Embryonic facial prominence (tissue), 1 donor: ENCODE data around the gene HNRNPR.

Experiments used
- DNase-seq: peaks from one replicate; pipeline ENCODE4 v3.0.0-alpha.2; 2016; ENCODE audit errors: extremely low spot score

The HNRNPR gene

DNA sequence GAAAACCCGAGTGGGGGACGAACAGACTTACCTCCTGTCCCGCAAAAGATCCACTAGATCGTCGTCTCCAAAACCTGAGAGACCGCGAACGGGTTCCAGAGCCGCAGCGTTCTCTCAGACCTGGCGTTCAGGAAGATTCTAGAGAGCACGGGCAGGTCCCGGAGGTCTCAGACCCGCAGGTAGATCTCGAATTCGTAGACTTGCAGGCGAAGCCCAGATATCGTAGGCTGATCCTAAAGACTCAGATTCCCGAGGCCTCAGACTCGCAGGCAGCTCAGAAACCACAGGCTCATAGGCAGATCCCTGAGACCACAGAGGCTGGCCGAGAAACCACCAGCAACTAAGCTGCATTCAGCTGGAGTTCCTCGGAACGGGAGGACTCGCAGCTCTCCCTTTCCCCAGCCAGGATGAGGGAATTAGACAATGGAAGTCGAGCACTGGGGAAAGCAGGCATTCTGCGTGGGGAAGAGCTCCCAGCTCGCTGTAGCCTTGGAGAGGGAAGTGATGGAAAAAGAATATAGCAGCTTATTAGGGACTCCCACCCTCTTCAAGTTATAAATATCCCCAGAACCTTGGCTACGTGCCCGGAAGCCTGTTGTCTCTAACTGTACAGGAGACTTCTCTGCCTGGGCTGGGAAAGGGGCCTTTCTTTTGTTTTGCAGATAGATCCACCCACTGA, 25.4 kb upstream of the HNRNPR start, which contains the start of gene ZNF436:
Gene ZNF436 (minus strand): TSS at position 502 of the 679 bp plus-strand sequence. CDS start 1,831 bp downstream, outside the sequence.
- DNase-seq, result peak; percentile 90

DNA sequence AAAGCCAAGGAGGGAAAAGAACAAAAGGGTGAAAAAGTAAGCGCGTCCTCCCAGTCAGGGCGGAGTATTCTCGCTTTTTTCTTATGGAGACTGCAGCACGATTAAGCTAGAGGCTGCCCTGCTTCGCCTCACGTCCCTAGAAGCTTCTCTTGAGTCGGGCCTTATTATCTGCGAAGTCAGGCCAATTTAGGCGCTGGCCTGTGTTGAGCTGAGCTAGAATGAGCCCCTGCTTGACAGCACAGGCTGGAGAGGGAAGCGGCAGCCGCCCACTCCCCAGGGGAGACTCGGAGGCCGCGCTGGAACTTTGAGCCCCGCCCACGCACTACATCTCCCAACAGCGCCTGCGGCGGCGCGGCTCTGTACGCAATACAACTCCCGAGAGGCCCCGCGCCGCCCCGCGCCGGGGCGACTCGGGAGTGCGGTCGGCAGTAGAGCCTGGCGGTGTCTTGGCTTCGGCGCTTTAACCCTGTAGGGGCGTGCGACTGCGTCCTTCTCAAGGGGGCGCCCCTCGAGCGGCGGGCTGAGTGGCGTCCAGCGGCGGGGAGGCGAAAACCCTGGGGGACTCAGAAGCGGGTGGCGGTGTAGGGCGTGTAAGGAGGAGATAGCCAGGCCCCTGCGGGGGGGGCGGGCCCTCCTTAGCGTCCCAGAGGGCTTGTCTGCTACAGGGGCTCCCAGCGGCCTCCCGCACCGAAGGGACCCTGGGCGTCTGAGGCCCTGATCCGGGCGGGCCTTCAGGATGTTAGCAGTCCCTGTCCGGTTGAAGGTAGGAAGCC, 24.7 kb upstream of the HNRNPR start:
- DNase-seq, result peak; percentile 86

DNA sequence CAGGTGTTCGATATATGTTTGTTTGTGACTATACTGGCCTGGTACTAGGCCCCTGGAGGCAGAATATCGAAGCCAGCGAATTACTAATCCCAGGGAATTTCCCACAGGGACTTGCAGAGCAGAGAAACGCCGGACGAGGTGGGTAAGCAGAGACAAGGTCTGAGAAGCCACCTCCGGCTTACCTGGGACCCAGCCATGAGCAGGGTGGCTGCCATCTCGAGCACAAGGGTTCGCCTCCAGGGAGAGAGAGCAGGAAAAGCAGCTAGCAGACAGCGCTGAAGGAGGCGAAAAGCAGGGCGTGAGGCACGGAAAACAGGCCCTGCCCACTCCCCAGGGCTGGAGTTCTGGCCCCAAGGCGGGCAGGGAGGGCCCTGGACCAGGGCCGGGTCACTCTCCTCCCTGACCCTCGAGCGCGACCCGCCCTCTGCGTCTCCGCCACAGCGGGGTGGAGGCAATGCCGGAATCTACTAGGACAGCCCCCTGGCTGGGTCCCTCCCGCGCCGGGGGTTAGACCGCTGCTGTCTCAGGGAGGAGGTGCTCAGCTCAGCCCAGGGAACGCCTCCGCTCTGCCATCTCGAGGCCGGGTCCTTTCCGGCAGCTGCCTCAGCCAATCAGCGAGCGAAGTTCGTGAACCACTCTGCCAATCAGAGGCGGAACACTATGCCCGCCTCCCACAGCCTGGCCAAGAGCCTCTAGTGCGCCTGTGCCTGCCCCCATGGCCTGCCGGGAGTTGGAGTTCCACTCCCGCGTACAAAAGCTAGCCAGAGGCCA, 23.9 kb upstream of the HNRNPR start:
- peak; percentile 97 for DNase-seq

DNA sequence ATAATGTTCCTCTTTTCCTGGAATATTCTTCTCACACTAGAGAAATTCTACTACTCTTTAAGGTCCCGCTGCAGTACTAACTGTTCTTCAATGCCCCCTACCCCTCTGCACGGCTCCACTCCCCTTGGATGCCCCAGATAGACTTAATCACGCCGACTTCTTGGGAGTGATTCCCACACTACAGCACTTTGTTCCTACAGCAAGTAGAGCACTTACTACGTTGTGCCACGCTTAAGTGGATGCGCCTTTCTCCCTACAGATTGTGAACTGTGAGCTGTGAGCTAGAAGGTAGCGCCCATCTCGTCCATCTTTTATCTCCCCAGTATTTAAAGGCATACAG, 23.3 kb upstream of the HNRNPR start:
- no peak for DNase-seq

DNA sequence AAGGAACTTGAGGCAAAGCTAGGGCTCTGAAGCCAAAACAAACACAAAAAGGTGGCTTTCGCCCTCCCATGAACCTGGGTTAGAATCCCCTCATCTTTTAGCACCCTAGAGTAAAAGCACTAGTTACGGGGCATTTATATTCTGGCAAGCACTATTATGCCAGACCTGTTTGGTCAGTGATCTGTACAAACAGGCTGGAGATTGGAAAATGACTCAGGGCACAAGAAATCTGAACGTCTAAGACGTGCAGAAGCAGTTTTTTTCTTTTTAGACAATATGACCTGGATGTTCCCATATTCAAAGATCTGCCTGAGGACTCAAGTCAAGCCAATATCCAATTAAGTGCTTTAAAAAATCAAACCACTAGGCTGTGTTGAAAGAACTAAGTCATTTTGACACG, 22.5 kb upstream of the HNRNPR start:
- DNase-seq, result no peak

DNA sequence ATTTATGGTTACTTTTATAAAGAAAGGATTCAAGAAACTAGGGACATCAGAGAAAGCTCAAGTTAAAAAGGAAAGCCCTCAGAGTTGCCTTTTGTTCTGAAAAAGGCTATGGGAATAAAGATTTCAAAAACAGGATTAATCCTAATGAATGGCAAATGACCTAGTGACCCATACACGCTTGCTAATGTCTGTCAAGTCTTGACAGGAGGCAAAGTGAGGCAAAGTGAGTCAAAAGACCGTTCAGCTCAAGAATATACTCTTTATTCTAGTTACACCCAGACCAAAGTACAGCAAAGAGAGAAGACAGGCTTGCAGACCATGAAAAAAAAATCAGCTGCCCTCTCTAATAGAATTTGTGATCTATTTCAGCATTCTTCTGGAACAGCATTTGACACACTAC, 22.1 kb upstream of the HNRNPR start:
- DNase-seq, result no peak

DNA sequence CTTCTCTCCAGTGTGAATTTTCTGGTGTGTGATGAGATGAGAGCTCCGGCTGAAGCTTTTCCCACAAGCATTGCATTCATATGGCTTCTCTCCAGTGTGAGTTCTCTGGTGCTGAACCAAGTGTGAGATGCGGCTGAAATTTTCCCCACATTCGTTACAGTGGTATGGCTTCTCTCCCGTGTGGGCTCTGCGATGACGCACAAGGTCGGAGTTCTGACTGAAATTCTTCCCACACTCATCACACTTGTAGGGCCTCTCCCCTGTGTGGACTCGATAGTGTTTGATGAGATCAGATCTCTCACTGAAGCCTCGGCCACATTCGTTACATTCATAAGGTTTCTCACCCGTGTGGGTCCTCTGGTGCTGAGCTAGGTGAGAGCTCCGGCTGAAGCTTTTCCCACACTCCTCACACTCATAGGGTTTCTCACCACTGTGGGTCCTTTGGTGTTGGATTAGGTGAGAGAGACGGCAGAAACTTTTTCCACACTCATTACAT, 18.2 kb upstream of the HNRNPR start:
- no peak for DNase-seq

DNA sequence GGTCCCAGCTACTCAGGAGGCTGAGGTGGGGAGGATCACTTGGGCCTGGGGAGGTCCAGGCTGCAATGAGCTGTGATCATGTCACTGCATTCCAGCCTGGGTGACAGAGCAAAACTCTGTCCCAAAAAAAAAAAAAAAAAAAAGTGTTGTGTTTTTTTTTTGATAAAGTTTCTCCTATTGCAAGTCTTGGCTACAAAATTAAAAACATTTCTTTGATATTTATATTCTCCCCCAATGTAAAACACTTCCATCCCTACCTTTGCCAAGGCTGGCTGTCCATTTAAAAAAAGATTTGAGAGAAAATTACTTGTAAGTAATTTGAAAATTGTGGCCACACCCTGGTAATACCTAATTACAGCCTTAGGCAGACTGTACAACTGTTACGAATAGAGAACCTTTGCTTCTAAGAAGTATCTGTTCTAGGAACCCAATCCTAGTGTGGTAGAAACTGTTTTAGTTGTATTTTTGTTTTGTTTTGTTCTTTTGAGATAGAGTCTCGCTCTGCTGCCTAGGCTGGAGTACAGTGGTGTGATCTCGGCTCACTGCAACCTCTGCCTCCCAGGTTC, 14.3 kb upstream of the HNRNPR start:
- DNase-seq, result no peak

DNA sequence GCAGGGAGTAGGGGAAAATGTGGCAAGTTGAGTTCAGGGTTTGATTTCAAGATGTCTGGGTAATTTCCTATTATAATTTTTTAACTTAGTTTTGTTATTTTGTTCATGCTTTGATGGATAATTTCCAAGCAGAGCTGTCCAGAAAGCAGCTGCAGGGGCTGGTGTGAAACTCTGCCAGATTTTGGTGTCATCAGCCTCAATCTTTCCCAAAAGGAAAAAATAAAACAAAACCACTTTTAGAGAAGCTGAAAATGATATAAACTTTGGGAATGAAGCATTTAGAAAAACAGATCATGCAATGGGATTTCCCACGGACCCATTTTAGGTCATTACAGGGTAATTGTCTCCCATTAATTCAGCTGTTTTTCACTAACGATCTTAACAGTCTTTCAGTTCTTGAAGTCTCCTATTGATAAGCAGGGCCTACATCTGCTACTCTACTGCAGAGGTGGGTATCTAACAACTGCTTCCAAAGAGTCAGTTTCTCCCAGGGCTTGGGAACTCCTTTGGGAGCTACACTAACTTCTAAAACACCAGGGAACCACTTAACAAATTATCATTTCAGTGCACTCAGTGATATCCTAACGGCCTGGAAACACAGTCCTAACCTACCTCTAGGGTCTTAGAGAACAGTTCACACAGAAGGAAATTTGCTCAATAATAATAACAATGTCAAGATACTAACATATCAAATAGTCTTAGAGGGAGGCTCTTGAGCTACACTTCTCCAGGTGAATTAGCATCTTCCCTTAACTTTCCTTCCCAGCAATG, 13.2 kb upstream of the HNRNPR start:
- no peak for DNase-seq

DNA sequence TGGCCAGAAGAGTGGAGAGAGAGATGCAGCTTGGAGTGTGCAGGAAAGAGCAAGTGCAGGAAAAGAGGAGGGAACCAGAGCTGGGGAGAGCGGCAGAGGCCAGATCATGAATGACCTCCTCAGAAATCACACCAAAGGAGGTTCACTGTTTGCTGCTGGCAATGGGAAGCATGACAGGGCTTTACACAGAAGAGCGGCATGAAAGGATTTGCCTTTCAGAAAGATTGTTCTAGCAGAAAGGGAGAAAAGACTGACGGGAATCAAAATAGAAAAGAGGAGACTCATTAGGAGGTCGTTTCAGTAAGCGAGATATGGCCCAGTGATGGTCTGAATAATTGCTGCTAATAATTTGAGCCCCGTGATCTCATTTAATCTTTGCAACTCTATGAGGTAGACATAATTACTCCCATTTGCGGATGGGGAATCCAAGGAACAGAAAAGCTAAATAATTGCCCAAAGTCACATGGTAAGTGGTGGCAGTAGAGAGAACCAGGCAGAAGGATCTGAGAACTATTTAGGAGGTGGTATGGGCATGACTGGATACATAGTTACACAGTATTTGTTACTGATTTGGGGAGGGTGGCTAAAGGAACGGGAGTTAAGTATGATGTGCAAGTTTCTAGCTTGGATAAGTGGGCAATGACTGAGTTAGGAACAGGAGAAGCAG, 12.5 kb upstream of the HNRNPR start:
- no peak for DNase-seq

DNA sequence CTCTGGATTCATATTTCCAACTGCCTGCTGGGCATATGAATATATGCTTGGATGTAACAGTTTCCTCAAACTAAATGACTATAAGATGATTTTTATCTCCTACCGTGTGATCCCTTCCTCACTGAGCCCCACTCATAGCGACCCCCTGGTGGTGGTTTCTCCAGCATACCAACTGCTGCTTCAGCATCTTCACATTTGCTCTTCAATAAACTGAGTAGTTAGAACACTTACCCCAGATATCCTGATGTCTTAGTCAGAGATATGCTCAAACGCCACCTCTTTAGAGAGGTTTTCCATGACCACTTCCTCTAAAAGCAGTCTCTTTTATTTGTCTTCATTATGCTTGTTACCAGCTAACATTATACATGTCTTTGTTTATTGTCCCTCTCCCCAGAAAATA, 10.2 kb upstream of the HNRNPR start:
- DNase-seq, result no peak

DNA sequence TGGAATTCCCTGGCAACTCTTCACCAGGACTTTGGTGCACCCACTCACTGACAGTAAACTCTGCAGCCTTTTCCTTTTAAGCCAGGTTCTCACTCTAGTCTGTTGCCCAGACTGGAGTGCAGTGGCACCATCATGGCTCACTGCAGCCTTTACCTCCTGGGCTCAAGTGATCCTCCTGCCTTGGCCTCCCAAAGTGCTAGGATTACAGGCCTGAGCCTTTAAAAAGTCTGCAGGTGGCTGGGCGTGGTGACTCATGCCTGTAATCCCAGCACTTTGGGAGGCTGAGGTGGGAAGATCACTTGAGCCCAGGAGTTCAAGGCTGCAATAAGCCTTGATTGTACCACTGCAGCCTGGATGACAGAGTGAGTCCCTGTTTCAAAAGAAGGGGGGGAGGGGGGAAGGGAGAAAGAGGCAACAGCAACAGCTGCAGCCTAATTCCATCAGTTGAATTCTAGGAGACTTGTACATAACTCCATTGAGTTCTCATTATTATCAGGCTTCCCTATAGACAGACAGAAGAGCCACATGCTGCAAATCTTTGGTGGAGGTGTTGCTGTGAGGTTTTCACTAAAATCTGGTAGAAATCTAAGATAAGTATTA, 8.1 kb upstream of the HNRNPR start:
- DNase-seq, result no peak

DNA sequence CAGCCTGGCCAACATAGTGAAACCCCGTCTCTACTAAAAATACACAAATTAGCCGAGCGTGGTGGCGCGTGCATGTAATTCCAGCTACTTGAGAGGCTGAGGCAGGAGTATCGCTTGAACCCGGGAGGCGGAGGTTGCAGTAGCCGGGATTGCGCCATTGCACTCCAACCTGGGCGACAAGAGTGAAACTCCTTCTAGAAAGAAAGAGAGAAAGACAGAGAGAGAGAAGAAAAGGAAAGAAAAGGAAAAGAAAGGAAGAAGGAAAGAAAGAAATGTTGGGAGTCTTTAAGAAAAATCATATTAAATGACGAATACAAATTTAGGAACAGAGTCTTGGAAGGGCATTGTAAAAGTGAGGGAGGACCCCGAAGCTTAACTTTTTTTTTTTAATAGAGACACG, 1.8 kb upstream of the HNRNPR start:
- no peak for DNase-seq

DNA sequence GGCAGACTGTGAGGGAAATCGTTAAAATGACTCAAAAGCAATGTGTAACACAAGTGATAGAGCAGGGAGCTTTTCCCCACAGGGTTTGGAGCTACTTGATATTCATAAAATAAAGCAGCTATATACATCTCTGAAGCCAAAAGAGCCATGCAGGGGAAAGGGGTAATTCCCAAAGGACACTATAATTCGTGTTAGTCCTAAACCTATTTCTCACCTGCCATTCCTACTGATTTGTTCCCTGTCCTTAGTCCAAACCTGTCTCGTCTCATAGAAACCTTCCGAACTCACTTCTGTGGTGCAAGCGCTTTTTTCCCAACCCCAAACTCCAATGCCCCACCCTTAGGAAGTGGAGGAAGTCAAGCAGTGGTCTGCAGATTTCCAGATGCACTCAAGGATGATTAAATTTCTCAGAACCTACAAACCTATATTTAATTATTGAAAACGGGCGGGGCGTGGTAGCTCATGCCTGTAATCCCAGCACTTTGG, 946 bp upstream of the HNRNPR start:
- no peak for DNase-seq

DNA sequence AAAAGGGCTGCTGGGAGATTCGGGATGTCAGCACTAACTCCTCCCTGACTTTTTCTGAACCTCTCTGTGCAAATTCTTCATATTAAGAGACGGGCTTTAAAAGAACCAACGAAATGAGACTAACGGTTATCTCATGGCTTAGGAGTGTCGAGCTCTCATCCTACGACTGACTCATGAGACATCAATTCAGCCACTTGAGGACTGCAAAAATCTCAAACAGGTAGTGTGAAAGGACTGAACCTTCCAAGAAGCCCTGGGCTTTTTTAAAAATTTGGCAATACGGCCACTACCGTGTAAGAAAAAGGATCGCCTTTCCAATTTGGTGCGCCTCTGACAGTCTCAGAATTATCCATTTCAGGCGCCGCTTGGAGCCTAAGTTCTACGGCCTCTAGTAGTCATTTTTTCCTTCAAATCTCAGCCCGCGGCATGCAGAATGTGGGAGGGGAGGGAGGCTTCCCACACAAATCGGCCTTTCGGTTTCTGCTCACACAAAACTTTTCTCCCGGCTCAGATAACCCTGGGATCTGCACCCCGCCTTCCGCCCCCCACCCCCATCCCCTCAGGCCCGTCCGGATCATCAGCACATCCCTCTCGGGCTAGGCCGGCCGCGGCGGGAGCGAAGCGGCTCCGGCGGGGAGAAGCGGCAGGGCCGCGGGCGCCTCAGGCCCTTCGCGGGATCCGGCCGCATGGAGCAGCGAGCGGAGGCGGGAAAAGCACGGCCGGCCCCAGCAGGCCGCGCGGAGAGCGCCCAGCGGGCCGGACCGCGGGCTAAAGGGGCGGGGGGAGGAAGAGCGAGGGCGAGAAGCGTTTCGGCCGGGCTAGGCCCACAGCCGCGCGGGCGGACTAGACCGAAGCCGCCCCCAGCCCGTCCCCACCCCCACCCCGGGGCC, 618 bp downstream of the HNRNPR start:
- DNase-seq, result no peak

DNA sequence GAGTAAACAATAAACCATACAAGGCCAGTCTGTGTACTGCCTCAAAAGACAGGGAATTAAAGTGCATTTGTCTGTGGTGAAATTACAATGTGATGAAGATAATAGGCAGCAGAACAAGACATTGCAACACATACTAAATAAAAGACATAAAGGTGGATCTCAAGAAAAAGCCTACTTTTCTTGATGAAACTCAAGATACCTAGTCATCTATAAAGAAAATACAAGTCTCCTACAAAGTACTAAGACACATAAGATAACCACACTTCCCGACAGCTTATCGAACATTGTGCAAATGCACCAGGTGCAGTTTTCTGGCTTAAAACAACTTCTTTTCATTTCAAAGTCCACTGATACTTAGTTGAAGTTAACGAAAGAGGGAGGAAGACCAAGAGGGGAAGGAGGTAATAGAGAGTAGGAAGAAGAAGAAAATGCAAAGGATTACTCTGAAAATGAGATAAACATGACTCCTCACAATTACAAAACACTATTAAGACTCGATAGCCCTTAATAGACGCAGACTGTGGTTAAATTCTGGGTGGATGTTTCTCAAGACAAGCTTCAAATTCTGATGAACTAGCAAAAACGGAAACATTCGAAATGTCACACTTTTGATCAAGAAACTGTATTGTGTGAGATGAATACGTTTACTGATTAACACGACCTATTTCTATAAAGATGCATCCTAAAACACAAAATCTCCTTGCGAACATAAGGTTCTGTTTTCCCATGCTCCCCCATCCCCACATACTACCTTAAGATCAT, 2.0 kb downstream of the HNRNPR start:
- DNase-seq, result no peak

DNA sequence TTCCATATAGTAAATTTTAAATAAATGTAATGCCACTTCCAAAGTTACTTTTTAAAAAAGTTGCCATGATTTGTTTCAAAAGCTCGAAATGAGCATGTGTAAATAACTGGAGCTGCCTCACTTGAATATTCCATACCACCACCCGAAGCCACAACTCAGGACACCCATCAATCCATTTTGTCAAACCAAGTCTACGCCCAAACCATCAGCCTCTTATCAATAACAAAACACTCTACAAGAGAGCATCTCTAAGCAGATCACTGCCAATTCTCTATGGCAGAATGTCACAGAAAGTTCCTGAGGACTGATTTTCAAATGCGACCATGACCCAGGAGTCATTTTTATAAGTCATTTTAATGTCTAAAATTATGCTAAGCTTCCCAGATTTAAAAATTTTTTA, 4.5 kb downstream of the HNRNPR start:
- DNase-seq, result no peak

DNA sequence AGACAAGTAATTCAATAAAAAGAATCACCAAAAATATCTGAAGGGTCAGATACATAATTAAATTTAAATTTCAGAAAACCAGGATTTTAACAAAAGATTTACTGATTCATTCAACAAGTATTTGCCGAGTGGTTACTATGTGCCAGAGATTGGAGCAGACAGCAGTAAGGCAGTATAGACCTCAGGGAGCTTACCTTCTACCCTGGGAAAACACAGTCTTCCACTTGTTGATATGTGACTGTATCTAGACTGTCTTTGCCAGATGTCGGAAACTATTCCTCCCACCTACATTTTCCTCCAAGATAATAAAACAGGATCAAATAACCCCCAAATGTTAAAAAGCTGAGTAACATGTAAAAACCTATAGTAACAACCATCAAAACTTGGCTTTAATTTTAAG, 6.2 kb downstream of the HNRNPR start:
- DNase-seq, result no peak

DNA sequence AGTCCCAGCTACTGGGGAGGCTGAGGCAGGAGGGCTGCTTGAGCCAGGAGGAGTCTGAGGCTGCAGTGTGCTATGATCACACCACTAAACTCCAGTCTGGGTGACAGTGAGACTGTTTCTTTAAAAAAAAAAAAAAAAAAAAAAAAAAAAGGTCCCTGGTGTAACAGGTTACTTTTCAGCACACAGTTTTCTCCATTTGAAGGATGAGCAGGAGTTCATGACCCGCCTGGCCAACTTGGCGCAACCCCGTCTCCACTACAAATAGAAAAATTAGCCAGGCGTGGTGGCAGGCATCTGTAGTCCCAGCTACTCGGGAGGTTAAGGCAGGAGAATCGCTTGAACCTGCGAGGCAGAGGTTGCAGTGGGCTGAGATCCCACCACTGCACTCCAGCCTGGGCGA, 12.4 kb downstream of the HNRNPR start:
- DNase-seq, result no peak
